ENCODE results near the gene GPR17. TPM values are rescaled to one million over a fixed set of nuclear protein-coding genes. Genes with fewer than 3 reads are reported as not detected.

The GPR17 gene
- total RNA-seq, 1 experiment from 2014 or later: 1.0 TPM

DNA sequence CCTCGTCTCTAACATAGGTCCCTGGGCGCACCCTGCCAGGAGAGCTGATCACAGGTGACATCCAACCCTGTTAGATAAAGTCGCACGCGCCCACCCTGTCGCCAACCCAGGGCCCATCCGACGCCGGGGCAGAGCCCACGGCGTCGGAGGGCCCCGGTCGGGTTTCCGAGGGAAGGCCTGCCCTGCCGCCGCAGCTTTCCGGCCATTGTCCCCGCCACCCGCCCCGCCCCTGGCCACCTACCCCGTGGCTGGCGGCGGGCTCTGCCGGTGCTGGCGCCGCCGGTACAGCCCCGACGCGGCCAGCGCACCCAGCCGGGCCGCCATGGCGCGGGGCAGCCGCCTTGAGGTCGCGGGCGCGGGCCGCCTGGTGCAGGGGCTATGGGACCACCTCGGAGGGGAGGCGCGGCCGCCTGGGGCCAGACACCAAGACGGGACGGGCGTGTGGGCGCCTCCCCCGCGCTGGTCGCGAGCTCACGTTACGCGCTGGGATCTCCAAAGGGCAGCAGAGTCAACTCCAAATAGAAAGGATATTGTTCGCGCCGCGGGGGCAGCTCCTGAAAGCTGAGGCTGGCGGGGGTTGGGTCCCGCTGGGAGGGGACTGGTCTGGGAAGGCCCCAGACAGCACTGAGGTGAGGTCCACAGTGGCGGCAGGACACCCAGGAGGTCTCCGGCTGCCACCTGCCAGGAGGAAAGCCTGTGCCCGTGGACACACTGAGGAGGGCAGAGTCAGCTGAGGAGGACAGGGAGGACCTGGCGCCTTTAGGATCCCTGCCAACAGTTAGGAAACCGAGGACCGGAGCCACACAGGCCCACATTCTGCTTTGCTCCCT is 18.3 kb downstream of the GPR17 start:
- Histone ChIP-seq H3K4me3 (ENCODE audit: low read length) (no peak overlapping the region), H3K9ac (ENCODE audit: low read length) (no peak overlapping the region), H3F3A (ENCODE audit: low read length, unreplicated experiment) (no peaks in the 10 kb centered on the region), H3K36me3 (ENCODE audit: low read depth, low read length) (no peaks in the 10 kb centered on the region; the same call in 1 of the 2 replicates), H3K9me3 (ENCODE audit: low read length) (0 out of 2 replicates have a peak, but pooled peaks cover 5% of the 10 kb centered on the region), H3K4me2 (ENCODE audit: low read length) (no peak overlapping the region), H2AFZ (ENCODE audit: low read length) (no peak overlapping the region), H3K9me2 (replicated peaks; ENCODE audit: low read length) (no peaks in the 10 kb centered on the region), H3K79me2 (ENCODE audit: low read length) (no peaks in the 10 kb centered on the region), H3K27me3 (ENCODE audit: low read length) (no peaks in the 10 kb centered on the region), H3K4me1 (ENCODE audit: insufficient read depth, low read length) (no peaks in the 10 kb centered on the region), H3K27ac (ENCODE audit: low read length) (no peak overlapping the region), H4K20me1 (ENCODE audit: low read length) (no peaks in the 10 kb centered on the region)
- DNase-seq (no peak), ATAC-seq (no peak)
- no TSS peak for BruUV-seq (replicated peaks)
- CTCF ChIA-PET: no interaction called here
- intact Hi-C loops (cut with micrococcal nuclease): no loop called here
- POLR2A ChIA-PET (ENCODE audit: unreplicated experiment): no interaction called here
- TF ChIP-seq EZH2 (IDR thresholded peaks at IDR 0.05; ENCODE audit: low read length, unreplicated experiment) (no peak), EZH2phosphoT487 (IDR thresholded peaks at IDR 0.05; ENCODE audit: borderline replicate concordance, low read length) (no peak)
- TF ChIP-seq, protein P1, sequence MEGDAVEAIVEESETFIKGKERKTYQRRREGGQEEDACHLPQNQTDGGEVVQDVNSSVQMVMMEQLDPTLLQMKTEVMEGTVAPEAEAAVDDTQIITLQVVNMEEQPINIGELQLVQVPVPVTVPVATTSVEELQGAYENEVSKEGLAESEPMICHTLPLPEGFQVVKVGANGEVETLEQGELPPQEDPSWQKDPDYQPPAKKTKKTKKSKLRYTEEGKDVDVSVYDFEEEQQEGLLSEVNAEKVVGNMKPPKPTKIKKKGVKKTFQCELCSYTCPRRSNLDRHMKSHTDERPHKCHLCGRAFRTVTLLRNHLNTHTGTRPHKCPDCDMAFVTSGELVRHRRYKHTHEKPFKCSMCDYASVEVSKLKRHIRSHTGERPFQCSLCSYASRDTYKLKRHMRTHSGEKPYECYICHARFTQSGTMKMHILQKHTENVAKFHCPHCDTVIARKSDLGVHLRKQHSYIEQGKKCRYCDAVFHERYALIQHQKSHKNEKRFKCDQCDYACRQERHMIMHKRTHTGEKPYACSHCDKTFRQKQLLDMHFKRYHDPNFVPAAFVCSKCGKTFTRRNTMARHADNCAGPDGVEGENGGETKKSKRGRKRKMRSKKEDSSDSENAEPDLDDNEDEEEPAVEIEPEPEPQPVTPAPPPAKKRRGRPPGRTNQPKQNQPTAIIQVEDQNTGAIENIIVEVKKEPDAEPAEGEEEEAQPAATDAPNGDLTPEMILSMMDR (conservative IDR thresholded peaks at IDR 0.05; ENCODE audit: low read depth, low read length): no peak

DNA sequence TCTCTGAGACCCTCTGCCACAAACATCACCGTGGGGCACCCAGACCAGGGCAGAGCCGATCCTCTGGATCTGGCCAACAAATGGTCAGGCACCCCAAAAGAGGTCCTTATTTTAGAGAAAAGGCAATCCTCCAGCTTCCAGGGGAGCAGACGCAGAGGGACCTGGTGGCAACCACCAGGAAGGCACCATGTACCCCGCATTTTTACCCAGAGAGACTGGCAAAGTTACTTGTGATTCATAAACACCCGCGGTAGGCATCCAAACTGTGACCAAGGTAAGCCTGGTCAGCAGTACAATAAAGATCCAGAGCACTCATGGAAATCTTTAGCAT is 18.9 kb downstream of the GPR17 start:
- ChIA-PET CTCF (no interaction called here), POLR2A (ENCODE audit: unreplicated experiment) (no interaction called here)

More for the DNA sequence above, 18.9 kb downstream of the GPR17 start:
- Histone ChIP-seq H3K9me2 (replicated peaks; ENCODE audit: low read length) (no peaks in the 10 kb centered on the region), H3K79me2 (ENCODE audit: low read length) (no peaks in the 10 kb centered on the region), H3K27me3 (ENCODE audit: low read length) (no peaks in the 10 kb centered on the region), H3K9ac (ENCODE audit: low read length) (no peak overlapping the region), H2AFZ (ENCODE audit: low read length) (no peak overlapping the region), H3K4me1 (ENCODE audit: insufficient read depth, low read length) (no peaks in the 10 kb centered on the region), H3K4me2 (ENCODE audit: low read length) (no peak overlapping the region), H3K27ac (ENCODE audit: low read length) (no peak overlapping the region), H4K20me1 (ENCODE audit: low read length) (no peaks in the 10 kb centered on the region), H3K9me3 (ENCODE audit: low read length) (0 out of 2 replicates have a peak, but pooled peaks cover 5% of the 10 kb centered on the region), H3F3A (ENCODE audit: low read length, unreplicated experiment) (no peaks in the 10 kb centered on the region), H3K36me3 (ENCODE audit: low read depth, low read length) (no peaks in the 10 kb centered on the region; the same call in 1 of the 2 replicates), H3K4me3 (ENCODE audit: low read length) (no peak overlapping the region)
- TF ChIP-seq EZH2phosphoT487 (IDR thresholded peaks at IDR 0.05; ENCODE audit: borderline replicate concordance, low read length): no peak
- TF ChIP-seq EZH2 (IDR thresholded peaks at IDR 0.05; ENCODE audit: low read length, unreplicated experiment): no peak
- TF ChIP-seq, protein P1 (conservative IDR thresholded peaks at IDR 0.05; ENCODE audit: low read depth, low read length): no peak
- intact Hi-C loops (cut with micrococcal nuclease): no loop called here
- ATAC-seq: no peak
- BruUV-seq (replicated peaks): no TSS peak
- DNase-seq: no peak

Measured in PC-3 (cell line).